T-helper 9 cell (primary cell): Measurements from ENCODE around the gene FAT3.

Experiments used
- DNase-seq: peaks from one replicate; pipeline ENCODE4 v3.0.0-alpha.2; 2020

The FAT3 gene

DNA sequence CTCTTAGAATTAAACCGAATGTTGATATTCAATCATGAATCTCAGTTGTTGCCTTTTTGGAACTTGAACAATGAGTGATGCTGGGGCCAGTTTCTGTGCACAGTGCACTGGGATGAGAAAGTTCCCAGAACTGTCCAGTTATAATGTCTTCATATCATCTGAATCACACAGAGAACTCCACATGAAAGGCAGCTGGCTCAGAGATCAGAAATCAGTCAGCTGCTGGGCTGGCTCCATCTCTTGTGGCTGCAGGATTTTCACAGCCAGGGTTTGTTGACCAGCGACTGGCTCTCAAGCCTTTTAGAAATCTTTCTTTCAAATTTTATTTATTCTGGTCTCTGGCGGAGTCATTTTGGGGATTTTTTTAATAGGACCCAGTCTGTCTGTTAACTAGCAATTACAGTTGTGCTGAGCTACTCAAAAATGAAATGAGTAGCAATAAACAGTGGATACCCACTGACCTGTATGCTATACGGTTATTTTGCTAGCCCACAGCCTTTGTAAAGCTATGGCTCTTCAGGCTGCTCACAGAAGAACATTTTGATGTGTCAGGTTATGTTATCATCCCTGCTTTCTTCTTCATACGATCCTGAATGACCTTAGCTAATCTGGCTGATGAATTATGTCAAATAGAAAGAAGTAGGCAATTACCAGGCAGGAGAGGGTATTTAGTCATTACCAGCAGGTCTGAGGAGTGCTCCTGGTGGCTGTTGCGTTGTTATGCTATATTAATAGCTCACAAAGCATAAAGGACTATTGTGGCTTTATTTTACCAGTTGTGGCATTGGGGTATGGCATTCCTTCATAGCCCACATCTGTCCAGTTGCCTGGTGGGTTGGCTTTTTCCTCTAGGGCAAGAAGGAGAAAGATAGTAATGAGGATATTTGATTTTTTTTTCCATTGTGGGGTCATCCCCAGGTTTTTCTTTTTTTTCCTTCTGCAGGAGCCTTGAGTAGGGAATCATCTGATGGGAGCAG is 3.6 kb downstream of the FAT3 start:
- no peak for DNase-seq

DNA sequence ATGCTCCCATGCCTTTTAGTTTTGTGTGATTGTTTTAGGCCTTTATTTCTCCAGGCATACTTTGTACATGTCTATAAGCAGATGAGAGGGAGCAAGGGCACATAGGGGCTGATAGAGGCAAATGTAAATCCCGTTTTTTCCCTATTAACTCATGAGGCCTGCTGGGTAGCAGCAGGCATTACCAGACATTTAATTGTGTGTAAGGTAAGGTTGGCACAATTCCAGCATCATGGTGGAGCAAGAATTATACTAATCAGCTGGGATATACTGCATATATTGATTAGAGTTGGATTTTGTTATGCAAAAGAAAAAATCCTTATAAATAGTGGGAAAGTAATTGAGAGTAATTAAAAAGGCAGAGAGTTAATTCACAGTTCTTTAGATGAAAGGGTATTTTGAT is 12.2 kb downstream of the FAT3 start:
- no peak for DNase-seq

DNA sequence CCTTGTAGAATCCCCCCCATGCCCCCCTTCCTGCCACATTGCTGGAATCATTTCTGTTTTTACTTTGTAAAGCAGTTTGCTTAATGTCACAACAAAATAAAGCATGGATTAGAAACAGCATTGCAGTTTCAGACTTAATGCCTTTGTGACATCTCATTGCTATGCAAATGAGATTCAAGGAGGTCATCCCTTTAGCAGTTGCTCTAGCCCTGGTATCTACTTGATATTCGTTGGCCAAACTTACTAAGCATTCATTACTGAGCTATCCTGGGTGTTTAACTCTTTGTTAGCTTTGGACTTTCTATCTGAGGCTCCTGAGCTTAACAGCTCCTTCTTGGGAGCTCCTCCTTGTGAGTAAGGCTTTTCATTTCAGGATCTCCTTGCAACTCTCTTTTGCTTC is 16.3 kb downstream of the FAT3 start:
- DNase-seq, result no peak

DNA sequence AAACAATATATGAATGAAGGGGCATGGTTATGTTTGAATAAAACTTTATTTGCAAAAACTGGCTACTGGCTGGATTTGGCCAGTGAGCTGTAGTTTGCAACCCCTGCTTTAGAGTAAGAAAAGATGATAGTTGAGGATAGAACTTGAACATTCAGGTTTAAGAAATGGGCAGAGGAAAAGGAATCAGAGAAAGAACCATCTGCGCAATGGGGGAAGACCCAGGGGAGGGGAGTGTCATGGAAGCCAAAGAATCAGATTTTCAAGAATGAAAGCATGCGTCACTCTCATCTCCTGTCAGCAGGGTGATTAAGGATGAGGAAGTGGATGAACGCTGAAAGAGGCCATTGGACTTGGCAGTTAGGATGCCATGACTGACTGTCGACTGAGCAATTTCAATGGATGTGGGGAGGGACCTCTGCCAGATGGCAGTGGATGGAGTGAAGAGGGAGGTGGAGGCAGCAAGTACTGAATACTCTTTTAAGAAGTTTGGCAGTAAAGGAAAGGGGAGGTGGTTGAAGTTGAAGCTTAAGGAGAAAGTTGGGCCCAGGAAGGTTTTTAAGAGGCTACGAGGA is 21.2 kb downstream of the FAT3 start:
- DNase-seq, result no peak

DNA sequence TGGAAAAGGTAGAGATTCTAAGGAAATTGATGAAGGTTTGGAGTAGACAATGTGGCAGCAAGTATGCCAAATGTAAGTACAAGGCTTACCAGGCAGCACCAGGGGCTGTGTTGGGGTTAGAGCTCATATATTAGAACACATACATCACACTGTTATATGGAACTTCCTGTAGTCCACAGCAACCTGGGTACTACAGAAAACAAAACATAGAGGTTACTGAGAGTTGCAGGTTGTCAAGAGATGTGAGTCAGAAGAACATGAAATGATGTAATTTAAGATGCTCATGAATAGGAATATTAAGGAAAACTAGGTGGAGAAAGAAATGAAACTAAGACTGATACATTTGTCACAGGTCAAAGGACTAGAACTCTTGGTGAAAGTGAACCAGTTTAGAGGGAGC is 22.0 kb downstream of the FAT3 start:
- DNase-seq, result no peak

DNA sequence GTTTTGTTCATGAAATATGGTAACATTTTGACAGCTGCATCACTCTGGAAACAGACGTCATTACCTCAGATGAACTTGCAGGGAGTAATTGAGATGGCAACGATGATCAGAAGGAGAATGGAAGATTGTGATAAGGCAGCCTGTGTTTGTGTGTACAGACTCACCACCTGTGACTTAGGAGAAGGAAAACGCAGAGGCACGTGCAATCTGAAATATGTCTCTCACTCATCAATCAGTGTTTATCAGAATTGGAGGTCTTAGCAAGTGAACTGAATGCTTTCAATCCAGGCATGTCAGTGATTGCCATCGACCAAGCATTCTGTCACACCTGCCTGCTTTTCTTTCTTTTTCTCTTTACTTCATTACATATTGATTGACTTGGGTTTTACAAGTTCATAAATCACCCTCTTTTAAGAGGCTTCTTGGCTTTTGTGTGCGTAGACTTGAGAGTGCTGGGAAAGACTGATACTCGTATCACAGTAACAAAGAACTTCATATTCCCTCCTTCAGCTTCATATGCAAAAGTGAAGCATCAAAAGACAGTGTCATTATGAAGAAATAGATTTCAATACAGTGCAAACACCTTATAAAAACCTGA is 24.6 kb downstream of the FAT3 start:
- no peak for DNase-seq

DNA sequence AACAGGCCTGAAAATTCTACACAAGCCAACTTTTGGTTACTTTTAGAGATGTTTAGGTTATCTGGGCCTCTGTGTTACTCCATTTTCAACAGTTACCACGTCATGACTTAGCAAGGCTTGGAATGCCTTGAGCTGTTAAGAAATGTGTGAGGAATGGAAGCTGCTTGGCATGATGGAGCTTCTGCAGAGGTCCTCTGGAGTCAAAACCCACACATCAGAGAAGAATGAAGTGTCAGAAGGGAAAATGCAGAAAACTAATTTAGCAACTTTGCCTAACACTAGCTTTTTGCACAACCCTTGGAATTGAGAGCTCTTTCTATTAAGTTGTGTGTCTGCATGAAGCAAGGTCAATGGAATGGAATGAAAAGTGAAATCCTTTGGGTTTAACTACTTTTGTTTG is 27.4 kb downstream of the FAT3 start:
- no peak for DNase-seq

DNA sequence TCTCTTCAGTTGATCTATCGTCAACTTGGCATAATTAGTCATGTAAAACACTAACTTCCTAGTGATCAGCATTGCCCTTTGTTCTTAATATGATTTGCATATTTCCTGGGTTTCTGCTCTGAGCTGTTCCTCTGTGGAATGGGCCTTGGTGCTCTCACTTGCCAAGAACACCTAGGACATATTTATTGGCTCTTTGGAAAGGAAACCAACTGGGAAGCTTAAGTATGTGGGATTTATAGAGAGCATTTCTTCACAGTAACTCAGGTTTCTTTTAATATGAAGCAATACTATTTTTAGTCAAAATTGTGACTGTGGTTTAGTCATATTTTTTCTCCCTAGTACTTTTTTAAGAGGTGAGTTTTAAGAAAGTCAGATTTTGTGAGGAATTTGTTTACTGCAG is 28.8 kb downstream of the FAT3 start:
- DNase-seq, result no peak

DNA sequence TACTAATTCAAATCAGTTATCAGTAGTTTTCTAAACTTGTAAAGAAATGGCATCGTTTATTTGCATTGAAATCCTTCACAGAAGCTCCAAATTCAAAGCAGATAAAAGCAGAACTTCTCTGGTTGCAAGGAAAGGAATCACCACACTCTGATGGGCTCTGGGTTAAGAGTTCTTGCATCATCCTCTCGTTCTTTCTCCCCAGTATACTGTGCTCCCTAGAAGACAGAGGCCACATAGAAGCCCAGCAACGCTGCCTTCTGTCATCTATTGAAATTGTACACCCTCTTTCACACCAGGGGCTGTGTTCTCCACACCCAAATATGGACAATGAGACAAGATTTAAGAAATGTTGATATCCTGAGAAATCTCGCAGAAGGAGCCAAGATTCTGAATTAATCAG is 29.3 kb downstream of the FAT3 start:
- no peak for DNase-seq

DNA sequence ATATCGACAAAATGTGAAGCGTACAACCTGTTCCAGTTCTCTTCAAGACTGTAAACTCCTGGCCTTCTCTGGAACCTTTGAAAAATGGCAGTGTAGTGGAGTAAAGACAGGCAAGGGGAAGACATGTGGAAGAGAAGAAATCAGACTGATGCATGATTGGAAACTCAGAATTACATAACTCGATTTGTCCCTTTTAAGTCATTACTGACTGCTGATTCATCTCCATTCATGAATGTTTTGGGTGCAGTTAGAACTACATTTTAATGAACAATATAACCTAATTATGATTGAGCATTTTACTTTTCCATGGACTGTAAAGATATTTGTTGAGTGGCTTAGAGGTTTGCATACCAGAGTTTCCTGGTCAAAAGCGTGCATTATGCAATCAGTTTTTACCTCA is 32.9 kb downstream of the FAT3 start:
- DNase-seq, result no peak

DNA sequence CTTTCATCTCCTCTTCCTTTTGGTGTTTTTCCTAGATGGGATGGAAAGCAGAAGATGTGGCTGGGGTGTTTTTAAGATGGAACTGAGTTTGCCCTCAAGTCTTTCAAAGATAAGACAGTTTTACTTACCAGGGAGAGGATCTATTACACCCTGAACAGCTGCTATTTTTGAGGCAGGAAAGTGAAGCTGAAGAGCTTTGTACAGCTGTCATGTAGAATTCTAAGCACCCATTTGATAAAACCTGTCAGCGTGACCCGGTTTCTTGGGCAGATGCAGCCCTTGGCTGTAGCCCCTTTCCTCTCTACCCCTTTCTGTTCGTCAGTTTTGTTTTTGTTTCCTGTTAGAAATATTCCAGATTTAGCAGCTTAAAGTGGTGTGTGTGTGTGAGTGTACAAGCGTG is 35.2 kb downstream of the FAT3 start:
- no peak for DNase-seq

DNA sequence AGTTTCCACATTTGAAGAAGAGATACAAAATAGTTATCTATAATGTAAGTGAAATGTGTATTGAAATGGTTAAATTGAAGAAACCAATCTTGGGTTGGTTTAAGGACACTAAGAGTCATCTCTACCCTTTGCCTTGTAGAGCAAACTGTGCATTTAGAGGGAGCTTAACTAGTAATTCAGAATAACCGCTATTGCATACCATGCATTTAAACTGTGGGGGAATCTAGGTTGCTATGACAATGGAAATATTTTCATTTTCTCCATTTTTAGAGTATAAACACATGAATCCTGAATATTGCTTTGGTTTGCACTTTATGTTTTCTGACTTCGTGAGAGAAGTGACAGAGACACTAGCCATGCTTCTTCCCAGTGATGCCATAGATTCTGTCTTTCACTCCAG is 39.7 kb downstream of the FAT3 start:
- no peak for DNase-seq

DNA sequence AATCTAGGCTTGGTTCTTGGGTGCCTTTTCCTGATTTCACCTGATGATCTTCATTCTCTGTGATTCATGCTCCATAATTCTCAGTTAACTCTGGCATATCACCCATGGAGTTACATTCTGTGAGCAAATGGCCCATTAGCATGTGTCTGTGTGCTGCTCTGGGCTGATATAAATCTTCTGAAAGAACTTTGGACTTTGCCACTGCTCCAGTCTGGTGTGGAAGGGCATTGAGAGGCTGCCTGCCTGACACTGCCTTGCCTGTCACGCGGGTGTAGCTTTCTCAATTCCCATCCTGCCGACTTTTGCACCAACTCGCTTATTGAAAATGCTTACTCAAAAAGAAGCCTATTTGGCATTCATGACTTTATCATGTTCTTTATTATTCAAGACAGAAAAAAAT is 42.2 kb downstream of the FAT3 start:
- no peak for DNase-seq

DNA sequence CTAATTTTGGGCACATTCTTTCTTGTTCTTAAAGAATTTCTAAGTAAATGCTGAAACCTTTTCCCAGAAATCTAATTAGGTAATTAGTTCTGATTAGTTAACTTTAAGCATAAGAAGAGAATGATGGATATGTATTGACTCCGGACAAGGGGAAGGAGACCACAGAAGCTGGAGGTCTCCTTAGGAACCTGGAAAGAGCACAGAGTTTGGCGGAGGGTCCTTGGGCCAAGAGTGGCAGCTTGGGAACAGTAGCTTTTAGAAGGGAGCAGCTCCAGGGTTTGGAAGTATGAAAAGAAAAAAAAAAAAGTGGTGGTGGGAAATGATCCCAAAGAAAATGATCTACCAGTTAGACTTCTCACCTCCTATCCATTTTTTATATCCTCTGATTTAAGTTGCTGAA is 42.7 kb downstream of the FAT3 start:
- no peak for DNase-seq

DNA sequence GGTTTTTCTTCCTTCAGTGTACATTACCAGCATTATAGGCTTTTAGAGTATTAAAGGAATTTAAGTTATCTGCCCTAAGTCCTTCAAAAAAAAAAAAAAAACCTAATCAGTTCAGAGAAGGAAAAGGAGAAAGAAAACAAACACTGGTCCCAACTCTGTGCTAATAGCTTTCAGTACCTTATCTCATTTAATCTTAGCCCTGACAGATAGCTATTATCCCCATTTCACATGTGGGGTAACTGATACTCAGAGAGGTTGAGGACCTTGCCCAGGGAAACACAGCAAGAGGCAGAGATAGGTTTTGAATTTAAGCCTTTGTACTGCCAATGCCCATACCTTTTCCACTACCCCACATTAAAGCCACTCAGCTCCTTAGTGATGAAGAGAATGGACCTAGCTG is 43.4 kb downstream of the FAT3 start:
- no peak for DNase-seq

DNA sequence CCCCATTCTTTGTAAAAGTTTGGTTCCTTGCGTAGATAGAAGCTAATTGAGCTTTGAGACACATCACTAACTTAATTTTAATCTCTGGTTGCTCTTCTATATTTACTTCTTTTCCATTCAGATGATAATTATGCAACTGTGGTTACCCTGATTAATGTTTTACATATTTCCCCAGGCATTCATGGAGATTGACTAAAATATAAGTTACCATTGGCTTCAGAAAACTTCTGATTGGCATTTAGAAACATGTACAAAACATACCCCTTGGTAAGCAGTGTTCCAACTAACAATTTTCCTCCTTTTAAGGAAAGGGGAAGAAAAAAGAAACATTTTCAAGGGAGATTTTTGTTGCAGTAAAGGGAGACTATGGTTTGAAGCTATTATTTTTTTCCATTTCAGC is 43.9 kb downstream of the FAT3 start:
- DNase-seq, result no peak

DNA sequence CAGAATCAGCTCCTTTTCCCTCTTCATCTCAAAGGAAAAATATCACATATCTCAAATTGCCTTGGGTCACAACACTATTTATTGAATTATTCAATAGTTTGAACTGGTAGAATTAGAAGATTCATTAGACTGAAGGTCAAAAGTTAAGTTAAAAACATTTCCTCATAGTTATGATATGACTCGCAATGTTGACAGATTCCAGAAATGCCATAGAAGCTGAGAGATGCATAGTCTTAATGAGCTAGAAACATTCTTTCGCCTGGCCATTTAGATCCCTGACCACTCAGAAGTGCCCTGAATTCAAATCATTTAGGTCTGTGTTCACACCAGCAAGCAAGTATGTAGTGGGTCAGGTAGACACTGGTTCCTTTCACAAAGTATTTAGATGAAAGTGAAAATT is 44.4 kb downstream of the FAT3 start:
- no peak for DNase-seq

DNA sequence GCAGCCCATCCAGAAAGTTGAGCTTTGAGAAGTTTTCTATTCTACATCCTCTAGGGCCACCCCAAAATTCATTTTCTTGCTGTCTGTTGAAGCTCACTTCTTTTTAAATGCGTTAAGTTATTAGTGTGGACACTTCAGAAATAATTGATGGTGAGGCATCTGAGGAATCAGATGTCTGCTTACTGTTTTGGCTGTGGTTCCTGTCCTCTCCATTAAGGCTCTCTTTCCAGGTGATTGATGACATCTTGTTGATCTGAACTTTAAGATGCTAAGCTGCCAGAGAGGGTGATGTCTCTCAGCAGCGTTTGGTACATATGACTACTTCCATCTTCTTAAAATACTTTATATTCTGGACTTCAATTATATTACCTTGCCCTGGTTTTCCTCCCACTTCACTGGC is 45.2 kb downstream of the FAT3 start:
- DNase-seq, result no peak

DNA sequence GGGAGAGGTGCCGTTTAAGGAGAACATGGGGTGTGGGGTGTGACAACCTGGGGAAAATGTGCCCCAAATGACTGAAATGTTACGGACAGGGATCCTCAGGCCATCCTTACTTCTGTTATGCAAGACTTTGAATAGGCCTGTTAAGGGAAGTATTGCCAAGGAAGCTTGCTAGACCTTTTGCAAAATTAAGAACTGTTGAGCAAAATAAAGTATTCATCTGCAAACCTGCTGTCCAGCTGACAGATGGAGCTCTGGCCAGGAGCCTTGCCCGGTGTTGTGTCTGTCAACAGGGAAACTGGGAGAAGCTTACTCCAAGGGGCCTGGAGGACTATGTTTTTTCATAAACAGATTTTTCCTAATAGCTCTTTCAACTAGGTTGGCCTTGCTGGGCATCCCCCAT is 48.0 kb downstream of the FAT3 start:
- no peak for DNase-seq
